GM21367 (cell line): ENCODE data around the gene RPL14.

Experiments
- ATAC-seq: cut with Tn5 transposase; IDR thresholded peaks from one replicate; pipeline ENCODE4 v1.9.1; 2021; ENCODE audit not compliant: unreplicated experiment

RPL14 gene

DNA sequence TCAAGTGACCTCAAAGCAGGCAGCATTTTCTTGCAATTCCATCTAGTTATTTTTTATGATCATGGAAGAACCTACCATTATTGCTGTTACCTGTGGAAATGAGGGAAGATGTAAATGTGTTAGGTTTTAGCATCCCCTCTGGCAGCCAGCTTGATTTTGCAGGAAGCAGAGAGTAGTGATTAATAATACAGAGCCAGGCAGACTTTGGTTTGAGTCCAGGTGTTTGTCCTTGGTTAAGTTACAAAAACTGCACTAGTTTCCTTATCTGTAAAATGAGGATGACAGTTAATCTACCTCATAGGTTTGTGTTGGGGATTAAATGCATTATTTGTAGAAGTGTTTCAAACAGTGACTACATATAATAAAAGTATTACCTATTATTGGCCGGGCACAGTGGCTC lies 60.9 kb downstream of the RPL14 start:
- no peak for ATAC-seq
